GOT3 (cell line): Measurements from ENCODE around the gene HIVEP3.
A peak's percentile ranks its signal among the peaks of the same experiment; 100 is the strongest.

Source experiments
- DNase-seq: peaks from one replicate; lab custom pipeline; 2025; ENCODE audit warnings: mixed read lengths; lab: John Stamatoyannopoulos, UW

Gene HIVEP3

DNA sequence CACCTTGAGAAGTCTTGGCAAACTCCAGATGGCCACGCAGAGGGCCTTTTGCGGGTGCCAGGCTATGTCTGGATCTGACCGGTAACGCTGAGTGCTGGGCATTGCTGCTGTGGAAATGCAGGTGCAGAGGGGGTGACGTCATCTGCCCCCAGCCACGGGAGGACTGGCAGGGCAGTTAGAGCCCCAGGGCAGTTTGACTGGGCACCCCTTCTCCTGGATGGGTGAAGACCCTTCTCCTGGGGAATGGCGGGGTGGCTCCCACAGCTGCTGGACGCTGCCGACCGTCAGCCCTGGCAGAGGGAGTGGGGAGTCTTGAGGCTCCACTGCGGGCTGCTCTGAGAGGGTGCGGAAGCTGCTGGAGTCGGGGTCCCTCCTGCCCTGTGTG is 421.7 kb downstream of the HIVEP3 start:
- DNase-seq, result no peak

DNA sequence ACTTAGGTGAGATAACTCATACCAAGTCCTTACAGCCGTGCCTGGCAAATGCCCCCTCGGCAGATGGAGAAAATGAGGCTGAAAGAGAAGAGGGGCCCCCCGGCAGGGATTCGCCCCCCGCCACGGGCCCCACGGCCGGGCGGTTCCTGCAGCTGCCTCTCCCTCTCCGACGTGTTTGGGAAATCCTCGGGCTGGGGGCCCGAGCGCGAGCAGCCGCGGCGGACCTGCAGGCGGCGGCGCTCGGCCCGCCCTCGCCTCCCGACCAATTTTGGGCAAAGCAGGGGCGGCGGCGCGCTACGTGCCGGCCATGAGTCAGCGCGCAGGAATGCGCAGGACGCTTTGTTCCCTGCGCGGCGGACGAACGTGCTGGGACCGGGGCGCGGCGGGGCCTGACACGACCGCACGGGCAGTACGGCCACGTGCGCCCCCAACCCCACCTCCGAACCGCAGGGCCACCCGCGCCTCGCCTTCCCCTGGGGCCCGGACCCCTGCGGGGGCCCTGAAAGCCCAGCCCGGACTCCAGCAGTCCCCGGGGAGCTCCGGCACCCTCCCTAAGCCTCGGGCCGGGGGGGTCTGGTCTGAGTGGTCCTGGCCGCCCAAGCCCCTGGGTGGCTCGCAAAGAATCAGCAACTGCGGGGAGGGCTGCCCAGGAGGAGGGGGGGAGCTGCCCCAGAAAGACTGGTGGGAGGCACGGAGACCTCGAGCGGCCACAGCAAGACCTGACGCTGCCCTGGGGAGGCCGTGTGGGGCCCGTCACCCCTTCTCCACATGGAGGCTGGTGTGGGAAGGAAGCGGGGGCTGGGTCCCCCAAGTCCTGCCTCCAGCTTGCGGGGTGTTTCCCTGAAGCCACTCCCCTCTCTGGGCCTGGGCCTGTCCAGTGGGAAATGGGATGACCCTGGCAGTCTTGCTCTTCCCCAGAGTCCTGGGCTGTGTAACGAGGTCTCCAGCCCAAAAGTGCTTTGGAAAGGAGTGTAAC is 422.4 kb downstream of the HIVEP3 start:
- peak; percentile 36 for DNase-seq

DNA sequence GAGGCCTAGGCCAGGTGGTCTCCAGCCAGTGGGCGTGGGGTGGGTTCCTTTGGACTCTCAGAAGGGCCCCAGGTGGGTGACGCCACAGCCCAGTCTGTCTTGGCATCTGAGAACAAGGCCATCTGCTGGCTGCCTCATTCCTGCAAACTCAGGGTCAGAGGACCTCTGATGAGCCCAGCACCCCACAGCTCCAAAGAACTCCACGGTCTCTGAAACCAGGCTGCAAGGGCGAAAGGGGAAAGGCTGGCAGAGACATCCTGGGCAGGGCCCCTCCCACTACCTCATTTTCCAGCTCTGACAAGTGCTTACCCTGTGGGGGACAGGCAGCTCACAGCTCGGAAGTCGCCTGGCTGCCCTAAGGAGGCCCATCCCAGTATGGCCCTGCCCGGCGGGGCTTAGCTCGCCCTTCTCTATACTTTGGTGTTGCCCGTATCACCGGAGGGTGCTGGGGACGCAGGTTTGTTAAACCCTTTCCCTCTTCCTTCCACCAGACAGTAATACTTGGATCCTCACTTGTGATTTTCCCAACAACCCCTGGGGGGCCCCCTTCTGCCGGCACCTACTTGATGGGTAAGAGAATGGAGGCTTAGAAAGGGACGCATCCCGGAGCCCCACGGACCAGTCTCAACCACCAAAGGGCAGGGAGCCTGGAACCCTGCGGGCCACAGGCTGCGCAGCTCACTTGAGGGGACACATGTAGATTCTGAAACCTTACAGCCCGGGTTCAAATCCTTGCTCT is 423.3 kb downstream of the HIVEP3 start:
- DNase-seq, result no peak

DNA sequence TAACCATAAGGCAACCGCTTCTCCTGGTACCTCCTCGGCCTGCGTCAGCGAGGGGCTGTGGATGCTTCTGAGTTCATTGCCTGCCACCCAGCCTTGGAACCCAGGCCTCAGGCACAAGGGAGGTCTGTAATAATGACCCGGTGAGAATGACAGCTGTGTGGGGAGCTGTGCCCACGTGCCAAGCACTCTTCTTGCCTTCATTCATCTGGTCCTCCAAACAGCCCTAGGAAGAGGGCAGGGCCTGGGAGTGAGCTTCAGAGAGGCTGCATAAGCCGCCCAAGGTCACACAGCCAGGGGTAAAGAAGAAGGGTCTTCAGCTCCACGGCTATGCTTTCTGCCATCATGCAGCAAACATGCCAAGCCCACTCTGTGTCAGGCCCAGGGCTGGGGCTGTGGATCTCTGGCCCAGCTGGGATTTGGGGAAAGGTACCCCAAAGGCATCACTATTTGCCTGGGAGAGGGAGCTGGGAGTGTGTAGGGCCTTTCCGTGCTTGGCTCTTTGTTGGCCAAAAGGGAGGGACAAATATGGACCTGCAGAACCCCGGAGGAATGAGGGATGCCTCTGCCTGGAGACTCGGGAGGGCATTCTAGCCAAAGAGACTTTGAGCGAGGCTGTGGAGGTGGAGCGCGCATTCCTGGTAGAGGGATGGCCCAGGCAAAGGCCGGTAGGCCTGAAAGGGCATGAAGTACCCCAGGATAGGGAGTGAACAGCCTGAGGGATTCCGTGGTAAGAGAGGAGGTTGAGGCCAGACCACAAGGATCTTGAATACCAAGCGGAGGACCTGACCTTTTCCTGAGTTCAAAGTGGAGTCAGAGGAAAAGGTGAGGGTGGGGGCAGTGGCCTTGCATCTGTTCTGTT is 424.1 kb downstream of the HIVEP3 start:
- DNase-seq, result no peak

DNA sequence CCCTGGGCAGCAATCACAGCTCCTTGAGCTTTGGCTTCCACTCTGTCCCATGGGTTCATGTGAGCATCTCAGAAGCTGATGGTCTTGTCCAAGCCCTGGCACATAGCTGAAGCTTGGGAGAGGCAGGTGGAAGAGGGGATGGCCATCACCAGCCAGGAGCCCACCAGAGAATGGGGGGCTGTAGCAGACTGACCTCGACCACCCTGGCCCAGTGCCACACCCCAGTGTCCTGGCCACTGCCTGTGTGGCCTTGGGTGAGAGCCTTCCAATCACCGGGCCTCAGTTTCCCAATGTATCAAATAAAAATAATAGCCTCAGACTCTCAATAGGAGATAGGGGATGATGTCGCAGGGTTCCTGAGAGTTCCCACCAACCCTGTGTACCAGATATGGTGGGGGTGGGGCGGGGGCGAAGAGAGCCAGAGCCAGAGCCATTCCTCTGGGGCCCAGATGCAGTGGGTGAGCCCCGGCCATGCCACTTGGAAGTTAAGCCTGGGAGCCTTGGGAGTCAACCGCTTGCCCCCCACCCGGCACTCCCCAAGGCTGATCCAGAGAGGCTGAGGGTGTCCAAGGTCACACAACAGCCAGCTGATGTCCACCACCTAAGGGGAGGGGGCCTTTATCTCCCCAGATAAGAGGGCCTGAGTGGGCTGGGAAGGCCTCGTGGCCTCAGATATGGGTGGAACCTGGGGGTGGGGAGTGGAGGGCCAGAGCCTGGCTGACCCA is 424.9 kb downstream of the HIVEP3 start:
- no peak for DNase-seq

DNA sequence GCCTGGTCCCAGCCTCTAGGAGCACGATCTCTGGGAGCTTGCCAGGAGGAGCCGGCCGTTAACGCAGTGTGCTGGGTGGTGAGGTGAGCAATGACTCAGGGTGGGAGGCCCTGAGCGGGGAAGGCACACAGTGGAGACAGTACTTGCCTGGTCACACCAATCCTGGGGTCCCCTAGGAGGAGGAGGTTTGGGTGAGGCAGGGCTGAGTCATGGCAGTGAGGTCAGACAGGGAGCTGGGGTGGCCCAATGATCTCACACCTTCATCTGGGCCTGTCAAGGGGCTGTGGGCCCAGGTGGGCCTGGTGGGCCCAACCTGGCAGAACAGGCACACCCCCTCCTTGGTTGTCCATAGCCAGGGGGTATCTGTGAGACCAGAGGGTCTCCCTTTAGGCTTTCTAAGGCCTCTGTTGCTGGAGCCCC is 425.6 kb downstream of the HIVEP3 start:
- DNase-seq, result peak; percentile 36

DNA sequence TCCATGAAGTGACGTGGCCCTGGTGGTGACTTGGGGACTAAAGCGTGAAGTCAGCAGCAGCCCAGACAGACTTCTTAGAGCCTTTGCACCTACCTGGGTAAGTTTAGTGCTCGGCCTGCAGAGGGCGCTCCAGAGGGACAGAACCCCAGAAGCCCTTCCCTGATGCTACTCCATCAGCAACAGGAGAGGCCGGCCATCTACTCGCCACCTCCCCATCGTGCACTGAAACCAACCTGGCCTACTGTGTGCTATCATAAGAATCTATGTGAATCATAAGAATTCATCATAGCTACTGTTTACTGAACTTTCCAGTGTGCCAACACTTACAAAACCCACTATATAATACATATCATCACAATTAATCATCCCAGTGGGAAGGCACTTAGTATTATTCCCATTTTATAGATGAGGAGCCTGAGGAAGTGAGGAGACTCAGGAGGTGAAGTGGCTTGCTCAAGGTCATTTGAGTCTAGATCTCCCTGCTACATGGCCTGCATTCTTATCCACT is 426.3 kb downstream of the HIVEP3 start:
- no peak for DNase-seq

DNA sequence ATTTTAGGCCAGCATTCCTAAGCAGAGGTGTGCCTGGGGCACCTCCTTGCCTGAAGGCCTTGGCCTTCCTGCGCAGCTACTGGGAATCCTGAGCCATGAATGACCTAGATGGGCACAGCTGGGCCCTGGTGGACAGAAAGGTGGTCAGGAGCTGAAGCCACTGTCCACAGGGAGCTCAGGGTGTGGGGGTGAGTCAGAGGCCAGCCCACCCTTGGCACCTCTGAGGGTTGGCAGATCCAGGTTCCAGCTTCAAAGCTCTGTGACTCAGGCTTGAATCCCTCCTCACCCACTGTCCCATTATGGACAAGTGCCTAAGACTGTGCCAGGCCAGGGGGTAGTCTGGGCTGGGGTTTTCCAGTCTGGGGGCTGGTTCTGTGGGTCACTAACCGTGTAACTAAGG is 427.8 kb downstream of the HIVEP3 start:
- DNase-seq, result no peak

DNA sequence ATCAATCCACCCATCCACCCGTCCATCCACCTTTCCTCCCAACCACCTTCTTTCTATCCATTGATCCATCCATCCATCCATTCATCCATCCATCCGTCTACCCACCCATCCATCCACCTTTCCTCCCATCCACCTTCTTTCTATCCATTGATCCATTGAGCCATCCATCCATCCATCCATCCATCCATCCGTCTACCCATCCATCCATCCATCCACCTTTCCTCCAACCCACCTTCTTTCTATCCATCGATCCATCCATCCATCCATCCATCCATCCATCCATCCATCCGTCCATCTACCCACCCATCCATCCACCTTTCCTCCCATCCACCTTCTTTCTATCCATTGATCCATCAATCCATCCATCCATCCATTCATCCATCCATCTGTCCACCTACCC is 429.2 kb downstream of the HIVEP3 start:
- no peak for DNase-seq

DNA sequence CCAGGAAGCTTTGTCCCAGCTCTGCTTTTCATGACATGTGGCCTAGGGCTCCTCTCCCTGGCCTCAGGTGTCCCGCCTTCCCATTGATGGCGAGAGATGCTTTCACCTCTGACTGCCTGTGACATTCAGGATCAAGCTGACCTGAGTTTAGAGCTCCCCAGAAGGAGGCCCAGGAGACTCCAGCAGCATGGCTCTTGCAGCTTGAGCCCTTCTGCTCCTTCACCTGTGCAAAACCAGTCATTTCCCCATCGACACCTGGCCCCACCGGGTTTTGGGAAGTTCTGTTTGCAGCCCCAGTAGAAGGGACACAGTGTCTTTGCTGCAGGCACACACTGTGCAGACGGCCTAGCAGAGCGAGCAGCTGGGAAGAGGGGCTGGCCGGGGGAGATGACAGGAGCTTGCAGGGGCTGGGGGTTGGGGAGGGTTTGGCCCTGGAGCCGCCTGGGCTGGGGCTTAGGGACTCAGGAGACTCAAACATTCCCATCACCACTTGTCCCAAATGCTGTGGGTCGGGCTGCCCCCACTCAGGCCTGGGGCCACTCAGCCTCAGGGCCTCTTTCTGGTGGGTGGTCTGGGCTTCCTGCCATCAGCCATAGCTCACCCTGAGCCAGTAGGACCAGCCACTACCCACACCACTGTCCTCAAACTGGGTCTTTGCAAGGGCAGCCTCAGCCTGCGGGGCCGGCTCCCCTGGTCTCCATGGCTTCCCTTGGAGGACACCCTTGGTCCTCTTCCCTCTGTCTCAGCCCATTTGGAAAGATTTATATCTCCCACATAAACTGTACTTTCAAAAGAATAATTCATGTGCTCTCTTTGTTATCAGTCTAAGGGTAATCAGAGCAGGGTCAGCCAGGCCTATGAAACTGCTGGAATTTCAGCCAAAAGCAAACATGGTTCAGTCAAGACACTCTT is 430.4 kb downstream of the HIVEP3 start:
- DNase-seq, result no peak

DNA sequence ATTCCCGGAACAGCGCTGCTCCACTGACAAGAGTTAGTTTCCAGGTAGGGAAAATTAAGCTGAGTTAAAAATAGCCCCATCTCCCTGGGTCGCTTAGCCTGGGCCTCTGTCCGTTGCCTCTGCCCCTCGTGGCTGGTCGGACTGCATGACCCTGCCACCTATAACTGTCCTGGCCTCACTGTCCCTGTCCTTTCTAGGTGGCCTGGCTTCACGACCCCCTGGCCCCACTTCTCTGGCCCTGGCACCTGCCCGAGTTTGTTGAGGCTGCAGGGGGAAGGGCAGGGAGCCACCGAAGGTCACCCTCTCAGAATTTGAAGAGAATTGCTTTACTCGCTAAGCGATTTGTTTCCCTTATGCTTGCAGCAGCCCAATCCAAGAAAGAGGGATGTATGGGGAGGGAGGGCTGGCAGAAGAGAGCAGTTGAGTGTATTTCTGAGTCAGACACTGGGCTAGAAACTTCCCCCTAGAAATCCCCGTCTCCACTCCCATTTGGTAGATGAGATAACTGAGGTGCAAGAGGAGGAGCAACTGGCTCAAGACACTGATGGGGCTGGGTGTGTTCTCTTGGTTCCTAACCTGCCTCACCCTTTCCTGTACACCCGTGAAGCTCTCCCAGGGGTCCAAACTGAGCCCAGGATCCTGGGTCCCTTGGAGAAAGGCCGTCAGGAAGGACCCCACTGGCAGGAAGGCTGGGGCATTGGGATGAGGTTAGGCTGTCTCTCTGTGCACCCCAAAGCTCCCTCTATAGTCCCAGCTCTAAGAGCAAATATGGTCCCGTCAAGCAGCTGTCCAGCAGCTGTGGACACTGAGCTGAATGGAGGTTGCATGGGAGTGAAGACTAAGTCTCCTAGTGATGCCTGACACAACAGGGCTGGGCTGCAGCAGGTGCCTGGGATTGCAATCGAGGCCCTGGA is 431.3 kb downstream of the HIVEP3 start:
- DNase-seq, result no peak

DNA sequence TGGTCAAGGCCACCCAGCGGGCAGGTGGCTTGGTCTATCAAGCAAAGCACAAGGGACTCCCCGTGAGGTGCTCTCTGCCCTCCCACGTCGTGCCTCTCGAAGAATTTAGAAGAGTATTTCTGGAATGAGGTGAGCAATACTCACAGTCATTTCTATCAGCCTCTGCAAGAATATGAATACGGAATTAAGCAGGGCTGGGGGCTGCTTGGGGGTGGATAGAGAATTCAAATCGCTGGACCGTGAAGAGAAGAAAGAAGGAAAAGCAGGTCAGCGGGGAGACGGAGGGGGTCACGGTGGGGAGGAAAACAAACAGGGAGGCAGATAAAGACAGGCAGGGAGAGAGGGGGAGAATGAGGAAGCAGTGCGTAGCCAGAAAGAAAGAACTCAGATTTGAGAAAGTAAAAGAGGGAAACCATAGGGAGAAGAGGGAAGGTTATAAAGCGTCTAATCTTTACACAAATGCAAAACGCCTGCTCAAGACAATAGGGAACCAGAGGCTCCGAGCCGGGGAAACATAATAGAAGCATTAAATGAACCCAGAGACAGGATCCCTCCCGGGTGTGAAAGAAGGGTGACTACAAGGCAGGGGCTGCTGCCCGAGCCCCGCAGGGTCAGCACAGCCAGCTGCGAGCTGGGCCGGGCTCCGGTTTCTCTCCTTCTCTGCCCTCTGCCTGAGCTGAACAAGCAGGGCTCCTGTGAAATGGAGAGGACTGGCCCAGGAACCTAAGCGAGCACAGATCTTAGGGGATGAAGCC is 432.2 kb downstream of the HIVEP3 start:
- DNase-seq, result no peak

DNA sequence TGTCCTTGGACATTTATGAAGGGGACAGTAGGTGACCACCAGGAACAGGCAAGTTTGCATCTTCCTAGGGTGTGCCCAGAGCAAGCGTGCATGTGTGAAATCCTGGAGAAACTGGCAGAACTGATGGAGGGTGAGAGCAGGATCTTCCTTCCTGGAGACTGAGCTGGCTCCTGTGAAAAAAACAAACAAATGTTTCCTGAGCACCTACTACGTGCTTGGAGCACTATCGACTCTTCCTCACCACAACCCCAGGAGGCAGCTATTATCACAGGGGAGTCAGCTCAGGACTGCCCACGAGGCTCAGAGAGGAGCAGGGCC is 432.7 kb downstream of the HIVEP3 start:
- DNase-seq, result no peak

DNA sequence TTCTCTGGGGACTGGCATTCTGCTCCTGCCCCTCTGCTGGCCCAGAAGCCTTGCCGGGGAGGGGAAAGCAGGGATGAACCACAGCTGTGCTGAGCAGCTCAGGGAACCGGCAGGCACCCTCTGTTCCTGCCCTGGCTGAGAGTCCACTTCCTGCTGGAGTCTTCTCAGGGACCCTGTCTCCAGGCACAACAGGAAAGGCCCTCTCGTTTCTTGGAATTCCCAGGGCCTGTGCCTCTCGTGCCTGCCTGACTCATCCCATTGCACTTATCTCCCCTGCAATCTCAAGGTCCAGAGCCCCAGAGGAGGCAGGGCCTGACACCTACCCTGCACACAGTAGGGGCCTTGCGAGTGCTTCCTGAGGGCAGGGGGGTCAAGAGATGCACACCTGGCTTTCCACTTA is 433.1 kb downstream of the HIVEP3 start:
- DNase-seq, result no peak

DNA sequence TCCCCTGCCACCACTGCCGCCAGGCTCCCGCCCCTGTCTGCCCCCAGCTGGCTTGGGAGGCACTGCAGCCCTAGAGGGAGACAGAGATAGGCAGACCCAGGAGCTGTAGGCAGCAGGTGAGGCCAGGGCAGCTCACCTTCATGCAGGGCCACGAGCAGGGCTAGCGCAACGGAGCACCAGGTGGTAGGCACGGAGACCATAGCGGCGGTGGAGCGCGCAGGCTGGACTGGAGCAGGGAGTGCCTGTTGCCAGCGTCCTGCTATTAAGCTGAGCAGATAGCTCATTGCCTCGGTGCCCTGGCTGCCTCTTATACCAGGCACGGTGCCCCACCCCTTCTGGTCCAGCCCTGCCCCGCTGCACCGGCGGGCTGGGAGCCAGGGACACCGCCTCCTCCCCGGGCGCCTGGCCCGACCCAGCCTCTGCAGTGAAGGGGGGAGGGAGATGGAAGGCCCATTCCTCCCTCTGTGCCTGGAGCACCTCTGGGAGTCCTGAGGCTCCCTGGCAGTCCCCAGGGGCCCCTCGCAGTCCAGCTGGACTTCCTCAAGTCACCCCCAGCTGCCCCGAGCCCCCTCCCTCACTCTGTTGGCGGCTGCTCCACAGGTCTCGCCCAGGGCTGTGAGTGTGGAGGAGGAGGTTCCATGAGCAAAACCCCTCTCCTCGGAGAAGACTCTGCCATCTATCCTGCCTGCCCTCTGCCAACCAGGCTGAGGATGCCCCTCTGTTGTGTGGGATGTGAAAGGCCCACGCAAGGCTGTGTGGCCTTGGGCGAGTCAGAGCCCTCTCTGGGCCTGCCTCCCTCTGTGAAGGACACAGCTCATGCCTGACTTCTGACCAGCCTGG is 434.1 kb downstream of the HIVEP3 start, which contains the start of gene EDN2:
EDN2 (minus strand) TSS at position 282 of the 840 bp plus-strand sequence; CDS start at position 200, 82 bp downstream.
- DNase-seq, result no peak

DNA sequence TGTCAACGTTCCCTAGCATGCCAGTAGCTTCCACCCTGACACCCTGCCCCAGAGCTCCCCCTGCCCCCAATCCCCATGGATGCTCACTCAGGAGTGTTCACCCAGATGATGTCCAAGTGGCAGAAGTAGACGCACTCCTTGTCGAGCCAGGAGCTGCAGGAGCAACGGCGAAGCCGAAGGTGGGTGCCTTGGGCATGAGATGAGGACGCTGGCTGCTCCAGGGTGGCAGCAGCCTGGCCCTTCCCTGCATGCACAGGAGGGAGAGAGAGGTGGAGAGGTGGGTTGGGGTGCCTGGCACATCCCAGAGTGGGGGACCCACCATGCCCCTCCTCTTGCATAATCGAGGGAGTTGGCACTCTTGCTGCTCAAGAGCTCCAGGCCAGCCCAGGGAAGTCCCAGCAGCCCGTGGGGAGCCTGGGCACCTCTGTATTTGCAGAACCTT is 434.7 kb downstream of the HIVEP3 start:
- DNase-seq, result no peak
